Measurements from ENCODE around the gene POLG2.

- no peak for TF ChIP-seq CREB1 (CRISPR knock-in tag; IDR thresholded peaks at IDR 0.05)
- TF ChIP-seq, protein P1, sequence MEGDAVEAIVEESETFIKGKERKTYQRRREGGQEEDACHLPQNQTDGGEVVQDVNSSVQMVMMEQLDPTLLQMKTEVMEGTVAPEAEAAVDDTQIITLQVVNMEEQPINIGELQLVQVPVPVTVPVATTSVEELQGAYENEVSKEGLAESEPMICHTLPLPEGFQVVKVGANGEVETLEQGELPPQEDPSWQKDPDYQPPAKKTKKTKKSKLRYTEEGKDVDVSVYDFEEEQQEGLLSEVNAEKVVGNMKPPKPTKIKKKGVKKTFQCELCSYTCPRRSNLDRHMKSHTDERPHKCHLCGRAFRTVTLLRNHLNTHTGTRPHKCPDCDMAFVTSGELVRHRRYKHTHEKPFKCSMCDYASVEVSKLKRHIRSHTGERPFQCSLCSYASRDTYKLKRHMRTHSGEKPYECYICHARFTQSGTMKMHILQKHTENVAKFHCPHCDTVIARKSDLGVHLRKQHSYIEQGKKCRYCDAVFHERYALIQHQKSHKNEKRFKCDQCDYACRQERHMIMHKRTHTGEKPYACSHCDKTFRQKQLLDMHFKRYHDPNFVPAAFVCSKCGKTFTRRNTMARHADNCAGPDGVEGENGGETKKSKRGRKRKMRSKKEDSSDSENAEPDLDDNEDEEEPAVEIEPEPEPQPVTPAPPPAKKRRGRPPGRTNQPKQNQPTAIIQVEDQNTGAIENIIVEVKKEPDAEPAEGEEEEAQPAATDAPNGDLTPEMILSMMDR (IDR thresholded peaks at IDR 0.05) = no peak
Measured at GRCh38 chr17:64503821-64504768, 7.2 kb upstream of the POLG2 start.
